IPS-NIHi7 (cell line): ENCODE results near the gene EIF2D.
"Not testable (repeated sequence)": the region's sequence is repeated elsewhere in the genome, so short reads cannot be mapped to it uniquely, and the experiment has no call there.

ENCODE experiments used
- DNase-seq: peaks from one replicate; pipeline ENCODE4 v3.0.0; 2012; ENCODE audit warnings: mixed read lengths; ENCODE audit errors: extremely low spot score

EIF2D gene

GRCh38 chr1:206612129-206612876 is at the start of gene EIF2D:
Gene EIF2D (minus strand): TSS chr1:206612465. CDS start chr1:206612342, 123 bp downstream.
- DNase-seq: peak; percentile 100

DNA sequence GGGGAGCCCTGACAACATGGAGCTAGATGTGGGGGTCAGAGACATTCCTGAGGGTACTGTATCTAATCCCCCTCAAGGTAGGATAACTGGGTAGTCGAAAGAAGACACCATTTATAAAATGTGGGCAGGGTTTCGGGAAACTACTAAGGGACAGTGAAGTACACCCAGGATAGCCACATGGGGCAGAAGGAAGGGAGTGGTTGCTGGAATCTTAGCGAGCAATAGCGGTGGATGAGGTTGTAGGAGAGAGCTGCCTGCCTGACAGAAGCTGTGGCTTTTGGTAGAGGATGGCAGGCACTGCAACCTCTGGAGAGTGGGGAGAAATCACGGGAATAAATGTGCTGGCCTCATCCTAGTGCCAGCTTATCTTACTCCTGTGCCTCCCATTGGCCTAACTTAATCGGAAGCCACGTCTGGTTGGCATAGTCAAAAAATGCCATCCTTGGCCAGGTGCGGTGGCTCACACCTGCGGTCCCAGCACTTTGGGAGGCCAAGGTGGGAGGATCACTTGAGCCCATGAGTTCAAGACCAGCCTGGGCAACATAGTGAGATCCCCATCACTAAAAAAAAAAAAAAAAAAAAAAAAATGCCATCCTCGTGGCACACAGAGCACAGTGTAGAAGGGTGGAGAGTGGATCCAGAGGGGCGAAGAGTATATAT is 49.0 kb upstream of the EIF2D start:
- DNase-seq: no peak

DNA sequence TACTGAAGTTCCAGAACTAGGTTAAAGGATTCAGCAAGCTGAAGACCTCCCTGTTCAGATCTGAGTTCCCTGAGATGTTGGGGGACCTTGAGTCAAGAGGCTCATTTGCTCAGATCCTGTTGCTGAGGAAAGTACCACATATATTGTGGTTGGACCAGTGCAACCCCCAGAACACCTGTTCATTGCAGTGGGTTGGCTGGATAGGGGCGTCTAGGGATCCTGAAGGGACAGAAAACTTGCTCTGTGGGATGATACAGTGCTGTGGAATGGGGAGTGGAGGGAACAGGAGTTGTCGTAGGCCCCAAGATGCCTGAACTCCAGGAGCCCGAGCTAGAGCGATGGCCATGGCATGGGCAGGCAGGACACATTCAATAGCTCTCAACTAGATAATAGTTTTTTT is 47.9 kb upstream of the EIF2D start:
- DNase-seq: no peak

DNA sequence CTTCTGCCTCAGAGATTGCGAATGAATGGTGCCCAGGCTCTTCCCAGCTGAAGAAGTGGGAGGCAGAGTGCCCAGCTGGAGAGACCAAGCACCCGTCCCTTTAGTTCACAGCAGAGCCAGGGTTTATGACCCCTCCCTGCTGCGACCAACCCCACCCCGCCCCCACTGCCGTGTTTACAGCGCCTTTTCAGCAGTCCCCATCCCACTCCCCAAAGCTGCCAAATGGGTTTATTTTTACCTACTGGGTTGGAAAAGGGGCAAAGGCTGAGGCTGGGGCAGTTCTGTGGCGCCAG is 46.7 kb upstream of the EIF2D start:
- no peak for DNase-seq

- DNase-seq: peak; percentile 92
These were observed 46.2 kb upstream of the EIF2D start for GRCh38 chr1:206658264-206658980.

DNA sequence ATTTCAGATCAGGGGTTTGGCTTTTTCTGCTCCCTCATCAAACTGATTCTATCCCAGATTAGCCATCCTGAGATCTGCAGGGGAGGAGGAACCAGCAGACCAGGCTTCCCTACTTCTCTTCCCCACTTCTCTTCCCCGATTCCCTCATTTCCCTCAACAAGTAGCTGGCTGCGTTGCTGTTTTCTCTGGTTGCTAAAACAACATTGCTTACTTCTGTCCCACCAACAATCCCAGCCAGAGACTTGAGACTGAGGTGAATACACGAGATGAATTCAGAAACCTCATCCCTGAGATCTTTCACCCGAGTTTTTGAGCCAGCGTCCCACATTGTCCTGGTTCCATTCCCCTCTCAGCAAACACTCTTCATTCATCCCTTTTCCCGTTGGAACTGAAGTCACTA is 45.5 kb upstream of the EIF2D start:
- no peak for DNase-seq

DNA sequence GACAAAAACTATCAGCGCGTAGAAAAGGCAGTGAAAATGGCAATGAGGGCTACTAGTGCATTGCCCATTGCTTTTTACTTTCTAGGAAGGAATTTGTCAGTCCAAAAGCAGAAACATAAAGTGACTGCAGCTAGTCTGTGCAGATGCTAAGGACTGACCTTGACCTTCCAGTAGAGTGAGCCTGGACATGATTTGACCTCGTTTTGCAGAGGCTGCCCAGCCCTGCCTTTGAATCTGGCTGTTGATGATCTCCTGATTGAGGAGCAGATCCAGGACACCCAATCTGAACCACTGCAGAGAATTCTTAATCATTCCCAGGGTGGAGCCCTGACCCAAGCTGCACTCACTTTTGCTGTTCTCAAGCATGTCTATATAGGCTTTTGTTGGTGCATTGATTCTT is 44.7 kb upstream of the EIF2D start:
- DNase-seq: no peak

GRCh38 chr1:206655471-206655882 is 43.2 kb upstream of the EIF2D start:
- no peak for DNase-seq

DNA sequence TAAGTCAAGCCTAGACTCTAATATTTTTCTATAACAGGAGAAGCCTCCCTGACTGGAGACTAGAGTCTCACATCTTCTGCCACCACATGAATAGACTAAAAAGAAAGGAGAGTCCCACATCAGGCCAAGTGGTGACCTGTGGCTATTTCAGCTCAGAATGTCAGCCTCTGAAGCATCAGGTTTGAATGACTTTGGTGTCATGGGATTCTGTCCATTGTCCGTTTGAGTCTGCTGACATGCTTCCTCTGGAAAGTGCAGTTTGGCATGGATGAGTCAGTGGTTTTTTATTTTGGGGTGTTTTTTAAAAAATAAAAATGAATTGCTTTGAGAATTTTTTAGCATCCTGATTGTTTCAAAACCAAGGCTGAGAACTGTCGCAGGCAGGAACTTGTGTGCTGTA is 42.6 kb upstream of the EIF2D start:
- DNase-seq: no peak

DNA sequence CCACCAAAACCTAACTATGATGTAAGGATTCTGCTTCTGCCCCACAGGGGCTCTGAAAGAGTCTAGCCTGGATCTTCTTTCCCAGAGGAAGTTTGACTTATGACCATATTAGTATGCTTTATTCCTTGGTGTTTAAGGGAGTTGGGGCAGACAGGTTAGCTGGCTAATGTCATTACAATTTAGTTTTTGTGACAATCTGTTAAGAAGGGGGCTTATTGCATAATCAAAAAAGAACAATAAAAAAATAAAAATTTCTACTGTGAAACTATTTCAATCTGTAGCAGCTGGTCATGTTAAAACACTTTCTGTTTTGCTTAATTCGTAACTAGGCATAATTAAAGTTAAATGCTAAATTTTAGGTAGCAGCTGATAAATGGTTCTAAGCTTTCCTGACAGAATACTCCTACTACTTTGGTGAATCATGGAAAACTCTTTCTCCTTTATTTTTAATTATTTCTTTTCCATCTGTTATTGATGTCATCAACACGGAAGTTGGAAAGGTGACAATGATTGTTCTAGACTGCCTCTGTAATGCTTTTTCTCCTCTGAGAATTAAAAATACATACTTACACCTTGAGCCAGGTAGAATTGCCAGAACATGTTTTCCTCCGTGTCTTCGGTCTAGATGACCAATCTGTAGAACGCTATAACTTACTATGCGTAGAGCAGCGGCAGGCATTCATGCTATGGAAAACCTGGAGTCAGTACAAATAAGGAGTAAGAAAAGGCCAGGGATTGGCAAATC is 41.6 kb upstream of the EIF2D start:
- no peak for DNase-seq

GRCh38 chr1:206651958-206652890 is 40.0 kb upstream of the EIF2D start:
- no peak for DNase-seq

DNA sequence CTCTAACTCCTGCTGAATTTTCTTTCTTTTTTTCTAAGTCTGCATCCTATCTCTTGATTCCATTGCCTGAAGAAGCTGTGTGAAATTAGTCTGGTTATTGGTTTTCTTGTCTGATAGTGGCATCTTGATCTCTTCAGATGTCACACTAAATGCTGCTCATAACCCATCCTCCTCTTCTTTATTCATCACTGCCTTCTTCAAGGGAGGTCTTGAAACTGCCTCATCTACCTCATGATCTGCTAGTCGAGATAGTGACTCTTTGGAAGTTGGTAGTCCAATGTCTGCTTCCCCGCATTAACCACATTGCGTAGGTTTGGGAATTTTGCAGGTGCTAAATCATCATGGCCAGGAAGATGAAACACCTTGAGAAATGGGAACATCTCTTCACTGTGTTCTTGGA is 38.7 kb upstream of the EIF2D start:
- no peak for DNase-seq

DNA sequence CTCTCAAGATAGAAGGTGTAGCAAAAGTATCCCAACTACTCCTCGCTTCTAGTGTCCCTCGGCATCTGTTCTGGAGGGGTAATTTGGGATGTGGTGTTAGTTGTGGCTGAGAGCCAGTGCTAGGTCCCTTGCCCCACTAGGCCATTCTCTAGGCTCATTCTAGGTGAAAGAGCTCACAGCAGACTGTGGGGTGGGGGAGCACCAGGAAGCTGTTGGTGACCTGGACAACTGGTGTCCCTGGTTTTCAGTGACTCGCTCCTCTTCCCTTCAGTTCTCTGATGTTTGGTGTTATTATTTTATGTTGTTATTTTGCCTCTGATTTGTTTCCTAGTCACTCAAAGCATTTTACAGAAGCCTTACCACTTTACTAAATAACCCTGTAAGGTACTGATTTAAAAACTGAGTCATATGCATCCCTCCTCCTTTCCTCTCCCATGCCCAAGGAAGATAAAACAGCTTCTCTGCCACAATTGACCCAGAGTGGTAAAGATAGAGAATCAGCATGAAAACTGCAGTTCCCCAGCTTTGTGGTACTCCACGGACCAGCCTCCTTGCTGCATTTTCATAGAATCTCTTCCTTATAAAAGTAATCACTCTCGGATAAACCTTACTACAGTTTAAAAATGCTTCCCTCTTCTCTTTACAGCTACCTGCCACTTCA is 37.1 kb upstream of the EIF2D start:
- no peak for DNase-seq

GRCh38 chr1:206647224-206647623 is 35.0 kb upstream of the EIF2D start:
- no peak for DNase-seq

- DNase-seq: no peak
These were observed 34.2 kb upstream of the EIF2D start for GRCh38 chr1:206646504-206646903.

DNA sequence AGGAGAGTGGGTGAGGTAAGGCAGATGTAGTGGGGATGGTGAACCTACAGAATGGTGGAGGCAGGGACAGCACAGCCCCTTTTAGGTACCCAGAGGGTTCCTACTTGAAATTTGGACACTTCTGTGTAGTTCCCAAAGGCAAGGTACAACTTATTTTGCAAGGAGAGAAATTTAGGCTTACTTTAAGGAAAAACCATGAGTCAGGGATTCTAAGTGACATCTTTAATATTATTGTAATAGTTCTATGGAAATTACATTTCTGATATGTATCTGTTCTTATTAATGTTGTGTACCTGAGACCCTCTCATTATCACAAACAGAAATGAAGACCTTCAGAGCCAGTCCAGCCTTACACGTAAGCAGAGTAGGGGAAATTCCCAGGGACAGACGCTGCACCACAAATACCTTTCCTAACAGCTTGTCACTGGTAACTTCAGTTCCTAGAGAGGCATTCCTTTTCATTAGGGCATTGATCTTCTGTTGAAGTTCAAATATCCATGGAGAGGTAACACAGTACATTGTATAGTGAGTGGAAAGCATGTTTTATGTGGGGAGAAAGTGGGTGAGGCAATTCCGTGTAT is 30.9 kb upstream of the EIF2D start:
- DNase-seq: no peak

DNA sequence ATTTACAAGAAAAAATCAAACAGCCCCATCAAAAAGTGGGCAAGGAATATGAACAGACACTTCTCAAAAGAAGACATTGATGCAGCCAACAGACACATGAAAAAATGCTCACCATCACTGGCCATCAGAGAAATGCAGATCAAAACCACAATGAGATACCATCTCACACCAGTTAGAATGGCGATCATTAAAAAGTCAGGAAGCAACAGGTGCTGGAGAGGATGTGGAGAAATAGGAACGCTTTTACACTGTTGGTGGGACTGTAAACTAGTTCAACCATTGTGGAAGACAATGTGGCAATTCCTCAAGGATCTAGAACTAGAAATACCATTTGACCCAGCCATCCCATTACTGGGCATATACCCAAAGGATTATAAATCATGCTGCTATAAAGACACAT is 29.8 kb upstream of the EIF2D start:
- not testable (repeated sequence) for DNase-seq

GRCh38 chr1:206637605-206638004 is 25.3 kb upstream of the EIF2D start:
- no peak for DNase-seq

DNA sequence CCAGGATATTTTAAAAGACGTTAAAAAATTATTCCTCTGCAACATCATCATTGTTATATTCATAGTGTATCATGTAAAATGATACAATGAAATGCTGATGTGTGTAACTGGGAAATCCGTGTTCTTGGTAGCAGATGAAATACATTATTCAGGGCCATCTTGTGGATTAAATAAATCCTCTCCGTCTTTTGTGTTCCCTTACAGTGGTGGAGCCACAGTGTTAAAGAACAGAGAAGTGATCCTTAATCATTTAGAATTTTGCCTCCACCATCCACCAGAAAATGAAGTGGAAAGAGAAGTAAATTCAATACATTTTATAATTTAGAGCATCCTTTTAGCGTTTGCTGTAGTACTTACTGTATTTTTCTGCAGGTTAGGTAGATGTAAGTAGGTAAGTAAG is 24.4 kb upstream of the EIF2D start:
- no peak for DNase-seq

- no peak for DNase-seq
These were observed 23.7 kb upstream of the EIF2D start for GRCh38 chr1:206635978-206636345.
